Measurements from ENCODE around the gene ACTMAP. TPM values are rescaled to one million over a fixed set of nuclear protein-coding genes. Genes with fewer than 3 reads are reported as not detected.

Gene ACTMAP
- total RNA-seq, 1 donor from 2014 or later = 1.9 TPM

DNA sequence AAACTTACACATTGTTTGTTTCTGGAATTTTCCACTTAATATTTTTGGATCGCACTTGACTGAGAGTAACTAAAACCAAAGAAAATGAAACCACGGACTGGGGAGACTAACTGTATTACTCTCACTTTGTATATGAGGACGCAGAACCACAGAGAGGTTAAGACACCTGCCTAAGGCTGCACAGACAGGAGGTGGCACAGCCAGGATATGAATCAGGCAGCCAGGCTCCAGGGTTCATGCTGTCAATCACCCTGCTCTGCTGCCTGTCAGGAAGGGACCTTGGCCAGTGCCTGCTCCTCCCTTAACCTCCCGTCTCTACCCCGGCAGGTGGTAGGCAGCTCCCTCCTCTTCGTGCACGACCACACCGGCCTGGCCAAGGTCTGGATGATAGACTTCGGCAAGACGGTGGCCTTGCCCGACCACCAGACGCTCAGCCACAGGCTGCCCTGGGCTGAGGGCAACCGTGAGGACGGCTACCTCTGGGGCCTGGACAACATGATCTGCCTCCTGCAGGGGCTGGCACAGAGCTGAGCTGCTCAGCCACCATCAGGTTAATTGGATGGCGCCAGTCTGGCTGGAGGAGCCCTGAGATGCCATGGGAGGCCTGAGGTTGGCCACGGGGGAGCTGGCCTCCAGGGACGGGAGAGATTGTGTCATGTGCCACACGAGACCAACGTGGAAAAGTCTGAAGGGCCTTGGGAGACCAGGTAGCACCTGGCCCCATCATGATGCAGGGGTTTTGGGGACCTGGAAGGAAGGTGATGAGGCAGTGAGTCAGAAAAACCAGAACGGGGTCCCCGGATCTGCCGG, 11.0 kb downstream of the ACTMAP start:
- TF ChIP-seq, protein P1, sequence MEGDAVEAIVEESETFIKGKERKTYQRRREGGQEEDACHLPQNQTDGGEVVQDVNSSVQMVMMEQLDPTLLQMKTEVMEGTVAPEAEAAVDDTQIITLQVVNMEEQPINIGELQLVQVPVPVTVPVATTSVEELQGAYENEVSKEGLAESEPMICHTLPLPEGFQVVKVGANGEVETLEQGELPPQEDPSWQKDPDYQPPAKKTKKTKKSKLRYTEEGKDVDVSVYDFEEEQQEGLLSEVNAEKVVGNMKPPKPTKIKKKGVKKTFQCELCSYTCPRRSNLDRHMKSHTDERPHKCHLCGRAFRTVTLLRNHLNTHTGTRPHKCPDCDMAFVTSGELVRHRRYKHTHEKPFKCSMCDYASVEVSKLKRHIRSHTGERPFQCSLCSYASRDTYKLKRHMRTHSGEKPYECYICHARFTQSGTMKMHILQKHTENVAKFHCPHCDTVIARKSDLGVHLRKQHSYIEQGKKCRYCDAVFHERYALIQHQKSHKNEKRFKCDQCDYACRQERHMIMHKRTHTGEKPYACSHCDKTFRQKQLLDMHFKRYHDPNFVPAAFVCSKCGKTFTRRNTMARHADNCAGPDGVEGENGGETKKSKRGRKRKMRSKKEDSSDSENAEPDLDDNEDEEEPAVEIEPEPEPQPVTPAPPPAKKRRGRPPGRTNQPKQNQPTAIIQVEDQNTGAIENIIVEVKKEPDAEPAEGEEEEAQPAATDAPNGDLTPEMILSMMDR (IDR thresholded peaks at IDR 0.05) = no peak
- TF ChIP-seq EZH2phosphoT487 (IDR thresholded peaks at IDR 0.05) = no peak
- Mint-ChIP-seq H3K4me3 (no peak overlapping the region), H3K9me3 (no peaks in the 10 kb centered on the region), H3K36me3 (peaks cover 10% of the 10 kb centered on the region), H3K27me3 (ENCODE audit: insufficient read depth, low read depth) (peaks cover 4% of the 10 kb centered on the region), H3K4me1 (no peaks in the 10 kb centered on the region), H3K27ac (no peak overlapping the region)
- H3K4me2 ChIP-seq = no peak overlapping the region
- H3K79me2 ChIP-seq (ENCODE audit: low read depth) = no peaks in the 10 kb centered on the region
- H3K36me3 ChIP-seq = no peaks in the 10 kb centered on the region
- peaks cover 4% of the 10 kb centered on the region for H3F3A ChIP-seq (ENCODE audit: low read depth)
- H4K20me1 ChIP-seq (ENCODE audit: low read depth) = no peaks in the 10 kb centered on the region
- no peak overlapping the region for H3K27ac ChIP-seq
- H3K9me3 ChIP-seq (ENCODE audit: low read depth) = no peaks in the 10 kb centered on the region
- DNase-seq (ENCODE audit: low spot score) = no peak
- no peak overlapping the region for H3K4me3 ChIP-seq
- no peak overlapping the region for H3K9ac ChIP-seq
- H3K27me3 ChIP-seq = no peaks in the 10 kb centered on the region
- H2AFZ ChIP-seq (replicated peaks) = no peak overlapping the region
- H3K4me1 ChIP-seq = no peaks in the 10 kb centered on the region

DNA sequence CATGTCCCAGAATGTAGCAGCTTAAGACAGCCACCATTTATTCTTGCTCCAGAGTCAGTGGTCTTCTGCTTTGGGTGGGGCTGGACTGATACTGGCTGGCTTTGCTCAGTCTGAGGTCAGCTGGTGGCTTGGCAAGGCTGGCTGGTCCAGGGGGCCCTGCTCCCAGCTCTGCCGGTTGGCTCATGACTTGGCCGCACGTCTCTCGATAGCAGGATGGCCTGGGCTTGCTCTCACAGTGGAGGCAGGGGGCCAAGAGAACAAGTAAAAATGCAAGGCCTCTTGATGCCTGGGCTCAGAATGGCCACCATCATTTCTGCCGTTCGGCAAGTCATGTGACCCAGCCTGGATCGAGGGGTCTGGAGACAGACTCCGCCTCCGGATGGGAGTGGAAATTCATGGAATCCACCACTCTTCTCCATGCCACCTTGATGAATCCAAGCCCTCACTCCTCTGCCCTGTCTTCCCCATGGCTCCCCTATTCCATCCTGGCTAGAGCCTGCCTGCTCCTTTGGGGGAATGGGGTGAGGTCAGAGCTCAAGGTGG, 13.1 kb downstream of the ACTMAP start:
- Mint-ChIP-seq H3K4me3 (no peak overlapping the region), H3K27me3 (ENCODE audit: insufficient read depth, low read depth) (peaks cover 2% of the 10 kb centered on the region), H3K36me3 (peaks cover 22% of the 10 kb centered on the region), H3K4me1 (no peaks in the 10 kb centered on the region), H3K27ac (no peak overlapping the region), H3K9me3 (no peaks in the 10 kb centered on the region)
- TF ChIP-seq, protein P1 (IDR thresholded peaks at IDR 0.05) = no peak
- TF ChIP-seq EZH2 (IDR thresholded peaks at IDR 0.05) (no peak), EZH2phosphoT487 (IDR thresholded peaks at IDR 0.05) (no peak)
- H2AFZ ChIP-seq (replicated peaks) = no peak overlapping the region
- DNase-seq (ENCODE audit: low spot score) = no peak
- H3K9ac ChIP-seq = no peak overlapping the region
- no peak overlapping the region for H3K4me2 ChIP-seq
- H4K20me1 ChIP-seq (ENCODE audit: low read depth) = no peaks in the 10 kb centered on the region
- no peaks in the 10 kb centered on the region for H3K79me2 ChIP-seq (ENCODE audit: low read depth)
- peaks cover 4% of the 10 kb centered on the region for H3F3A ChIP-seq (ENCODE audit: low read depth)
- H3K36me3 ChIP-seq = no peaks in the 10 kb centered on the region
- H3K4me3 ChIP-seq = no peak overlapping the region
- H3K9me3 ChIP-seq (ENCODE audit: low read depth) = no peaks in the 10 kb centered on the region
- no peaks in the 10 kb centered on the region for H3K4me1 ChIP-seq
- H3K27me3 ChIP-seq = no peaks in the 10 kb centered on the region
- no peak overlapping the region for H3K27ac ChIP-seq

DNA sequence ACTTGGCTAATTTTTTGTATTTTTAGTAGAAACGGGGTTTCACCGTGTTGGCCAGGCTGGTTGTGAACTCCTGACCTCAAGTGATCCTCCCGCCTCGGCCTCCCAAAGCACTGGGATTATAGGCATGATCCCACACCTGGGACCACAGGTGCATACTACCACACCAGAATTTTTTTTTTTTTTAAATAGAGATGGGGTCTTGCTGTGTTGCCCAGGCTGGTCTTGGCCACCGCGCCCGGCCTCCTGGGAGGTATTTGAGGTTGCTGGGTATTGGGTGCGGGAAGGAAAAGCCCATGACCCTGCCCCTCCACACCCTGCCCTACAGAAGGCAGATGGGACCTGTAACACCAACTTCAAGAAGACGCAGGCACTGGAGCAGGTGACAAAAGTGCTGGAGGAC, 13.6 kb downstream of the ACTMAP start:
- H3K9ac ChIP-seq = no peak overlapping the region
- Mint-ChIP-seq H3K27me3 (ENCODE audit: insufficient read depth, low read depth) (peaks cover 2% of the 10 kb centered on the region), H3K36me3 (peaks cover 18% of the 10 kb centered on the region), H3K4me3 (no peak overlapping the region), H3K27ac (no peak overlapping the region), H3K4me1 (no peaks in the 10 kb centered on the region), H3K9me3 (no peaks in the 10 kb centered on the region)
- H3K4me2 ChIP-seq = no peak overlapping the region
- no peaks in the 10 kb centered on the region for H3K4me1 ChIP-seq
- no peaks in the 10 kb centered on the region for H3K79me2 ChIP-seq (ENCODE audit: low read depth)
- no peaks in the 10 kb centered on the region for H3K36me3 ChIP-seq
- no peak overlapping the region for H3K27ac ChIP-seq
- no peak overlapping the region for H3K4me3 ChIP-seq
- no peaks in the 10 kb centered on the region for H4K20me1 ChIP-seq (ENCODE audit: low read depth)
- H3K9me3 ChIP-seq (ENCODE audit: low read depth) = no peaks in the 10 kb centered on the region
- no peak for DNase-seq (ENCODE audit: low spot score)
- H2AFZ ChIP-seq (replicated peaks) = no peak overlapping the region
- TF ChIP-seq, protein P1 (IDR thresholded peaks at IDR 0.05) = no peak
- TF ChIP-seq EZH2 (IDR thresholded peaks at IDR 0.05) (no peak), EZH2phosphoT487 (IDR thresholded peaks at IDR 0.05) (no peak)
- peaks cover 4% of the 10 kb centered on the region for H3F3A ChIP-seq (ENCODE audit: low read depth)
- H3K27me3 ChIP-seq = no peaks in the 10 kb centered on the region
